ENCODE data around the gene CACNB4. TPM values are rescaled to one million over a fixed set of nuclear protein-coding genes. Genes with fewer than 3 reads are reported as not detected.
"Not testable (repeated sequence)": the region's sequence is repeated elsewhere in the genome, so short reads cannot be mapped to it uniquely, and the experiment has no call there.

CACNB4 gene
- total and polyA plus RNA-seq, 8 donors, result under 0.01 to 6.4 (median 1.0) TPM

GRCh38 chr2:151945602-151946001, 153.2 kb downstream of the CACNB4 start:
- H3K27me3 ChIP-seq, result no peaks in the 10 kb centered on the region
- no peak overlapping the region for H3K4me3 ChIP-seq
- WGBS, 5 donors, result 96 to 99% (median 97%) methylated on average over 7 of the region's 7 CpGs
- H3K36me3 ChIP-seq, result no peaks in the 10 kb centered on the region
- DNase-seq, result no peak
- no peak for TF ChIP-seq POLR2A (IDR thresholded peaks at IDR 0.05)
- no peak for TF ChIP-seq CTCF (IDR thresholded peaks at IDR 0.05)
- TF ChIP-seq EP300 (IDR thresholded peaks at IDR 0.05), result no peak
- no peak for TF ChIP-seq POLR2AphosphoS5 (IDR thresholded peaks at IDR 0.05)
- H3K9me3 ChIP-seq, result peaks cover 0 to 14% (median 13%) of the 10 kb centered on the region in 4 donors
- H3K27ac ChIP-seq, result no peak overlapping the region
- H3K4me1 ChIP-seq, result peaks cover 0 to 15% (median 10%) of the 10 kb centered on the region in 4 donors
- intact Hi-C loops (cut with DNase I; ENCODE audit: low total_unique reads), result no loop called here

GRCh38 chr2:151945186-151945585, 153.7 kb downstream of the CACNB4 start:
- WGBS, 5 donors, result 82 to 100% (median 94%) methylated on average over 2 of the region's 2 CpGs
- Histone ChIP-seq H3K4me1 (peaks cover 0 to 15% (median 10%) of the 10 kb centered on the region in 4 donors), H3K9me3 (peaks cover 0 to 14% (median 13%) of the 10 kb centered on the region in 4 donors), H3K36me3 (no peaks in the 10 kb centered on the region), H3K4me3 (no peak overlapping the region), H3K27ac (no peak overlapping the region), H3K27me3 (no peaks in the 10 kb centered on the region)
- no peak for DNase-seq
- TF ChIP-seq CTCF (IDR thresholded peaks at IDR 0.05) (no peak), POLR2A (IDR thresholded peaks at IDR 0.05) (no peak), POLR2AphosphoS5 (IDR thresholded peaks at IDR 0.05) (no peak), EP300 (IDR thresholded peaks at IDR 0.05) (no peak)
- intact Hi-C loops (cut with DNase I; ENCODE audit: low total_unique reads), result no loop called here

- Histone ChIP-seq H3K36me3 (no peaks in the 10 kb centered on the region), H3K4me1 (peaks cover 0 to 15% (median 10%) of the 10 kb centered on the region in 4 donors), H3K4me3 (no peak overlapping the region), H3K27me3 (no peaks in the 10 kb centered on the region), H3K9me3 (peaks cover 0 to 14% (median 13%) of the 10 kb centered on the region in 4 donors), H3K27ac (no peak overlapping the region)
- WGBS, 5 donors, result 66 to 97% (median 79%) methylated on average over 1 of the region's 1 CpG
- TF ChIP-seq EP300 (IDR thresholded peaks at IDR 0.05), result no peak
- no peak for TF ChIP-seq POLR2AphosphoS5 (IDR thresholded peaks at IDR 0.05)
- TF ChIP-seq CTCF (IDR thresholded peaks at IDR 0.05), result no peak
- TF ChIP-seq POLR2A (IDR thresholded peaks at IDR 0.05), result no peak
- no peak for DNase-seq
- intact Hi-C loops (cut with DNase I; ENCODE audit: low total_unique reads), result no loop called here
Observed at GRCh38 chr2:151943461-151943860, 155.4 kb downstream of the CACNB4 start.

GRCh38 chr2:151942540-151943205, 156.2 kb downstream of the CACNB4 start:
- H3K4me3 ChIP-seq; DNase-seq; H3K27ac ChIP-seq; H3K36me3 ChIP-seq; H3K27me3 ChIP-seq; intact Hi-C loops (cut with DNase I; ENCODE audit: low total_unique reads): not testable (repeated sequence)
- 85 to 89% (median 86%) methylated on average over 10 of the region's 10 CpGs for WGBS, 5 donors
- H3K9me3 ChIP-seq, result peaks cover 0 to 14% (median 13%) of the 10 kb centered on the region in 4 donors
- H3K4me1 ChIP-seq, result peaks cover 0 to 10% (median 7%) of the 10 kb centered on the region in 4 donors

- Histone ChIP-seq H3K4me3 (no peak overlapping the region), H3K9me3 (peaks cover 0 to 13% (median 11%) of the 10 kb centered on the region in 4 donors), H3K27ac (no peak overlapping the region), H3K36me3 (no peaks in the 10 kb centered on the region), H3K4me1 (no peaks in the 10 kb centered on the region), H3K27me3 (no peaks in the 10 kb centered on the region)
- no peak for DNase-seq
- TF ChIP-seq EP300 (IDR thresholded peaks at IDR 0.05) (no peak), CTCF (IDR thresholded peaks at IDR 0.05) (no peak), POLR2AphosphoS5 (IDR thresholded peaks at IDR 0.05) (no peak), POLR2A (IDR thresholded peaks at IDR 0.05) (no peak)
- intact Hi-C loops (cut with DNase I; ENCODE audit: low total_unique reads), result no loop called here
Observed at GRCh38 chr2:151937966-151938365, 160.9 kb downstream of the CACNB4 start.
